NCI-H2196 treated with DMSO at 0.1 percent for 48 hours (cell line): ENCODE measurements around the gene PUS1.
"Not testable (repeated sequence)": the region's sequence is repeated elsewhere in the genome, so short reads cannot be mapped to it uniquely, and the experiment has no call there.

Experiments used
- DNase-seq: peaks from one replicate; lab custom pipeline; 2025; ENCODE audit not compliant: unreplicated experiment; lab: John Stamatoyannopoulos, UW

Gene PUS1

DNA sequence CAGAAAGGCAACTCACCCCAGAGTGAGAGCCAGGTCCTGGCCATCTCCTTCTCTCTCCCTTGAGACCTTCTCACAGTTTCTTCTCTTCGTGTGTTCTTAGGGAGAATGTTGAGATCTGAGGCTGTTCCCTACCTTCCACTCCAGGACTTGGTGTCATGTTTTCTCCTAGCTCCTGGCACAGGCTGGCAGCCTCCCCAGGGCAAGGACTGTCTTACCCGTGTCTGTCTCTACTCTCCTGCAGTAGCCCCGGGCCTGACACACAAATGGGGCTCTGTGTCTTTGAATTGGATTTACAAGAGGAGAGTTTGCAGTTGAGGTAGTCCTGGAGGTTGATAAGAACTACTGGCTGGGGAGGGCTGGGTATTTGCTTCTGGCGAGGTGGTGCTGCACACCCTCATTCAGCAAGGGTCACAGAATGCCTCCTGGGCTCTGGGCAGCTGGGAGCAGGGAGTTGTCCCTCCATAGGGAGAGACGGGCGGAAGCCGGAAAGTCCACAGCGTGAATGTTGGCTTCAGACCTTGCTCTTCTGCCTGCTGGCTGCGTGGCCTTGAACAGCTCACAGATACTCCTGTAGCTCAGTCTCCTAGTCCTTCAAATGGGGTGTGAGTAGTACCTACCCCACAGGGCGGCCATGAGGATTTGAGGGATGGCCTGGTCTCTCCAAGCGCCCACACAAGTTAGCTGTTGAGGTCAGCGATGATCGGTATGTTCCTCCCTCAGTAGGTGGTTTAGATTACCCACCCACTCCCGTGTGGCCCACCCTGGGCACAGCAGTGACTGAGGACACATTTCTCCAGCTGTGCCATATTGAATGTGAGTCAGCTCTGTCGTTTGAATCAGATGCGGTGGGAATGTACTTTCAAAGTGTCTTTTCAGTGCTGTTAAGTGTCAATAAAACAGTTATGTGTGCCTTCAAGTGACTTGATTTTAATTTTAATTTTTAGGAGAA is 30.8 kb downstream of the PUS1 start:
- DNase-seq = no peak

GRCh38 chr12:131960590-131961325 is 31.7 kb downstream of the PUS1 start:
- not testable (repeated sequence) for DNase-seq

DNA sequence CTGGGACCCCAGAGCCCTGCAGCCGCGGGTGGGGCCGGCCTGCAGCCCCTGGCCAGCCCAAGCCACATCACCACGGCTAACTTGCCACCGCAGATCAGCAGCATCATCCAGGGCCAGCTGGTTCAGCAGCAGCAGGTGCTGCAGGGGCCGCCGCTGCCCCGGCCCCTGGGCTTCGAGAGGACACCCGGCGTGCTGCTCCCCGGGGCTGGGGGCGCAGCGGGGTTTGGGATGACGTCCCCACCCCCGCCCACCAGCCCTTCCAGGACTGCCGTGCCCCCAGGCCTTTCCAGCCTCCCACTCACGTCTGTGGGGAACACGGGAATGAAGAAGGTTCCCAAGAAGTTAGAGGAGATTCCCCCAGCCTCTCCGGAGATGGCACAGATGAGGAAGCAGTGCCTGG is 32.3 kb downstream of the PUS1 start:
- not testable (repeated sequence) for DNase-seq

DNA sequence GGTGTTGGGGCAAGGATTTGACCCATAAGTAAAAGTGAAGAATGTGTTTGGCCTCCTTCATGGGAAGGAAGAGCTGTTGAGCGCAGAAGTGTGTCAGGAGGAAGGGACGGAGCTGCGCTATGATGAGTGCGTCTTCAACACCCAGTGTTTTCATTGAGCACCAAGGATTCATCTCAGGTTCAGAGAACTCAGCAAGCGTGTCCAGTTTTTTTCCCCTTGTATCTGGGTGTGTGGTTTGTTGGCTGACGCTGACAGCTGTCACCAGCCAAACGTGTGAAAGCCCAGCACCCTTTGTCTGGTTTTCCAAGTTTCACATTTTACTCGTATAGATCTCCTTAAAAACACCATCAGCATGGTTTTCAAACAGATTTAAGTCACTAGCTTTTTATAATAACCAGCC is 33.0 kb downstream of the PUS1 start:
- no peak for DNase-seq

GRCh38 chr12:131963381-131963780 is 34.3 kb downstream of the PUS1 start:
- no peak for DNase-seq

GRCh38 chr12:131965073-131965472 is 36.0 kb downstream of the PUS1 start:
- no peak for DNase-seq

DNA sequence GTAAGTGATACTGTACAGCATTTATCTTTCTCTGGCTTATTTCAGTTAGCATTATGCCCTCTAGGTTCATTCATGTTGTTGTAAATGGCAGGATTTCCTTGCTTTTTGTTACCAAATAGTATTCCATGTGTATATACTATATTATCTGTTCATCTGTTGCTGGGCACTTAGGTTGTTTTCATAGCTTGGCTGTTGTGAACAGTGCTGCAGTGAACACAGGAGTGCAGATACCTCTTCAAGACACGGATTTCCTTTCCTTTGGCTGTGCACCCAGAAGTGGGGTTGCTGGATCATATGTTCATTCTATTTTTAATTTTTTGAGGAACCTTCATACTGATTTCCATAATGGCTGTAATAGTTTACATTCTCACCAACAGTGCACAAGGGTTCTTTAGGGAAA is 42.1 kb downstream of the PUS1 start:
- DNase-seq = no peak

DNA sequence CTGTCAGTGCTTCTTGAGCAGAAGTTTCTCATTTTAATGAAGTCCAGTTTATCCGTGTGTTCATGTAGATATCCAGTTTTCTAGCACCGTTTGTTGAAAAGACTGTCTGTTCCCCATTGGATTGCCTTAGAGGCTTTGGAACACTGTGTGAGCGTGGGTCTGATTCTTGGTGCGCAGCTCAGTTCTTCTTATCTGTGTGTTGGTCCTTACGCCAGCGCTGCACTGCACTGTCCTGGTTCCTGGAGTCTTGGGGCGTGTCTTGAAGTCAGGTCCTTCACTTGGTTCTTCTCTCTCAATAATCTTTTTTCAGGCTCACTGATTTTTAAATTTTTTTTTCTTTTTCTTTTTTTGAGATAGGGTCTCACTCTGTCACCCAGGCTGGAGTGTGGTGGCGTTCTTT is 46.2 kb downstream of the PUS1 start:
- no peak for DNase-seq

DNA sequence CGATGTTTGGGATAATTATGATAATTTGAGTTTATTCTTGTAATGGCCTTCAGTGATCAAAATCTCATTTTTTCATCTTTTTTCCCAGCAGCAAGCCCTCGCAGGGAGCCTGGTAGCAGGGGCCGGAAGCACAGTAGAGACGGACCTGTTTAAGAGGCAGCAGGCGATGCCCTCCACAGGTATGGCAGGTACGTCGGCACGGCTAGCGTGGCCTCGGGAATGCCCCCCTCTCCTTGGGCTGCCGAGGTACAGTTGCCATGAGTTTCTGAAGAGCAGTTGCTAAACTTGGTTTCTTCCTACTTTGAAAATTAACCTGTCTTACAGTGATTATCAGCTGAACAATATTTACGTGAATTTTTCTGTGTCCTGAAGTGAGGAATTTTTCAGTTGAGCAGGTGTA is 50.5 kb downstream of the PUS1 start:
- DNase-seq = no peak

DNA sequence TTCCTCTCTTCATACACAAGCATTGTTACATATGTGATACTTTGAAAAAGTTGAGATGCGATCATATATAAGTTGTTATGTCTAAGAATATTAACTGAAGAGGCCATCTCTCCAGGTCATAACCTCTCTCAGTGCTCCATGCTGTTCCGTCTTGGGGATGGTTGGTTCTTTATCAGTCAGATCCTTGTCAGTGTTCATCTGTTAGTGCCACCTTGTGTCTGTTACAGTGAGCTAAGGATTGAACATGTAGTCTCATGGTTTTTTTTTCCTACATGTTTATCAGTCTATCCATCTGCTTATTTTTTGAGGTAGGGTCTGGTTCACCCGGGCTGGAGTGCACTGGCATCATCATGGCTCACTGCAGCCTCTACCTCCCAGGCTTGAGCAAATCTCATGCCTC is 51.2 kb downstream of the PUS1 start:
- DNase-seq = no peak

DNA sequence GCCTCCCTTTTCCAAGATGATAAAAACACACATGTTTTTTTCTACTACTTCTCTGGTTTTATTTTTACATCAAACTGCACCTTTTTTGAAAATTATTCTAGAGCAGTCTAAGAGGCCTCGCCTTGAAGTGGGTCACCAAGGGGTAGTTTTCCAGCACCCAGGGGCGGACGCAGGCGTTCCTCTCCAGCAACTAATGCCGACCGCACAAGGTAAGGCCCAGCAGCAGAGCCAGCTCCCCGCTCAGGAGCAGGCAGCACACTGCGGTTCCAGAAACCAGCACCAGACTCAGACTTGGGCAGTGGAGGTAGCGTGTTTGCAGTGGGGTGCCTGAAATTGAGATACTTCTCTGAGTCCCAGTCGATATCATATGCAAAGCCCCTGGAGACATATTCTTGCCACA is 52.3 kb downstream of the PUS1 start:
- no peak for DNase-seq

DNA sequence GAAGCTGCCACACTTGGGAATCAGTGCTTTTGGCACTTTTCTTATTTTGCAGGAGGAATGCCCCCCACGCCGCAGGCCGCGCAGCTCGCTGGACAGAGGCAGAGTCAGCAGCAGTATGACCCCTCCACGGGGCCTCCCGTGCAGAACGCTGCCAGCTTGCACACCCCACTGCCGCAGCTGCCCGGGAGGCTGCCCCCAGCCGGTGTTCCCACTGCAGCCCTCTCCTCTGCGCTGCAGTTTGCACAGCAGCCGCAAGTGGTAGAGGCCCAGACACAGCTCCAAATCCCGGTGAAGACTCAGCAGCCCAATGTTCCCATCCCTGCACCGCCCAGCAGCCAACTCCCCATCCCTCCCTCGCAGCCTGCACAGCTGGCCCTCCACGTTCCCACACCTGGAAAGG is 53.0 kb downstream of the PUS1 start:
- DNase-seq = no peak

DNA sequence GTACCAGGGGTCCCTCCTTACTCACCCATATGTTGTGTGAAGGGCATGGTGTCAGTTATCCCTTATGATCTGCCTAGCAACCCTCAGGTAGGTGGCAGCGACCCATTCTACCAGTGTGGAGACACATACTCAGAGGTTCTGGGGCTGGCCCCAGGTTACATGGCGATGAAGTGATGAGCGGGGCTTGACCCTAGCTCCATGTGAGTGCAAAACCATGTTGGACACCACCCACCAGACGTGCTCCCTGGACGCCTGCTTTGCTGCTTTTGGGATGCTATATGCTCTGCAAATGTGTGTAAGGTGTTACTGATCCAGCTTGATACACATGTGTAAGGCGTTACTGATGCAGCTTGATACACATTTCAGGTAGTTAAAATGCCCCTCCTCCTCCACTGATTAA is 54.0 kb downstream of the PUS1 start:
- no peak for DNase-seq

DNA sequence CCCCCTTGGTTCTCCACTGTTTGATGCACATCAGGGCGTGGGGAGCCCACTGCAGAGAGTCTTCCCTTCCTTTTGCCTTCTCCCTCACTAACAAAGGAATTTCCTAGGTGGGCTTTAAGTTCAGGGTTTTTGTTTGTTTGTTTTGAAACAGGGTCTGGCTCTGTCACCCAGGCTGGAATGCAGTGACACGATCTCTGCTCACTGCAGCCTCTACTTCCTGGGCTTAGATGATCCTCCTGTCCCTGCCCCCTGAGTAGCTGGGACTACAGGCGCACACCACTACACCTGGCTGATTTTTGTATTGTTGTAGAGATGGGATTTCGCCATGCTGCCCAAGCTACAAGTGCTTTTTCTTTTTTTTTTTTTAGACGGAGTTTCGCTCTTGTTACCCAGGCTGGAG is 54.5 kb downstream of the PUS1 start:
- no peak for DNase-seq

GRCh38 chr12:131984334-131984733 is 55.3 kb downstream of the PUS1 start:
- no peak for DNase-seq

GRCh38 chr12:131985510-131985875 is 56.4 kb downstream of the PUS1 start:
- DNase-seq = not testable (repeated sequence)

DNA sequence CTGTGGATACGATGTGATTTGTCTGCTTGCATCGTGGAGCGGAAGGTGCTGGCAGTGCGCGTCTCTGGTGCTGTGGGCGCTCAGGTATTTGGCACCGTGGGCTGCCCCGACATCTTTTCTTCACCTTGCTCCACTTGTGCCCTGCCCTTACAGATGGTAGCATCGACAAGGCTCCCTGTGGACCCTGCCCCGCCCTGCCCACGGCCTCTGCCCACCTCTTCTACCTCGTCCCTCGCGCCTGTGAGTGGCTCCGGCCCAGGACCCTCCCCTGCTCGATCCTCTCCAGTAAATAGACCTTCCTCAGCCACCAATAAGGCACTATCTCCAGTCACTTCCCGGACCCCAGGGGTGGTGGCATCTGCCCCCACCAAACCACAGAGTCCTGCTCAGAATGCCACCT is 57.3 kb downstream of the PUS1 start:
- DNase-seq = no peak

DNA sequence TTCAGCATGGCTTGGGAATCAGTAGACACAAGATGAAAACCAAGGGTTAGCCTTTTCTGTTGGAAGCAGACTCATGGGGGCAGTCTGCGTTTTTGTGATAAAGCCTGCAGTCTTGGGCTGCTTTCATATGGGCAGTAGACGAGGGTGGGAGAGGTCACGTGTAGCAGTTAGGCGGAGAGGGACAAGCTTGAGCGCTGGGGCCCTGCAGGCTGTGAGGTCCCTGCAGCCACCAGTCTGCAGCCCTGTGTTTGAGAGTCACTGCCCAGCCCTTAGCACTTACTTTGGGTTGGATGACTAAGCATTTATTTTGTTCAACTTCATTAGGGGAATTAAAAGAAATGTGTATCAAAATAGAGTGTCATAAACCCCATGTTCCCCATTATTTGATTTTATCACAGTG is 57.8 kb downstream of the PUS1 start:
- no peak for DNase-seq

GRCh38 chr12:131987552-131987951 is 58.5 kb downstream of the PUS1 start:
- no peak for DNase-seq

GRCh38 chr12:131988054-131988796 is 59.1 kb downstream of the PUS1 start:
- no peak for DNase-seq

GRCh38 chr12:131989021-131989420 is 59.9 kb downstream of the PUS1 start:
- no peak for DNase-seq
